ENCODE data around the gene CPHXL. TPM values are rescaled to one million over a fixed set of nuclear protein-coding genes. Genes with fewer than 3 reads are reported as not detected.

Gene CPHXL
- total RNA-seq, 1 experiment from 2014 or later = not detected

DNA sequence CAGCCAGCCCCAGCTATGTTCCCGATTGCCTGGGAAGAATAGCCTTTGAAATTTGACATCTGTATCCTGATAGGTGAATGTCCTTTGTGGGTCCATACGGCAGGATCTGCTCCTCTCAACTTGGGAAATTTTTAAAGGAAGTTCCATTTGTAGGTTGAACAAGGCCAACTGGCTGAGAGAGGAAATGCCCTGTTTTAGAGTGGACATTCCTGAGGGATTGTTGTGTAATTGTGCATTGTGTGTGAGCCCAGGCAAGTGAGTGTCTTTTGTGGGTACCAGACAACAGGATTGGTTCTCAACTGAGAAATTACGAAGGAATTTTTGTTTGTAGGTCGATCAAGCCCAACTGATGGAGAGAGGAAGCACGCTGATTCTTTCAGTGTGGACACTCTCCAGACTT lies 46.9 kb downstream of the CPHXL start:
- BruUV-seq (replicated peaks) = no TSS peak
- Histone ChIP-seq H4K20me1 (ENCODE audit: insufficient read depth) (no peaks in the 10 kb centered on the region), H3K27me3 (ENCODE audit: insufficient read depth, low read length) (no peaks in the 10 kb centered on the region), H3K9me2 (ENCODE audit: insufficient read depth) (no peaks in the 10 kb centered on the region), H3K9ac (ENCODE audit: low read length) (no peak overlapping the region), H3K4me1 (ENCODE audit: control insufficient read depth in 1 of 2, insufficient read depth in 2 of 2, low read length in 2 of 2) (no peaks in the 10 kb centered on the region), H3K9me3 (ENCODE audit: control insufficient read depth in 1 of 2, insufficient read depth in 1 of 2, low read depth in 1 of 2, low read length in 2 of 2) (no peaks in the 10 kb centered on the region), H3K27ac (ENCODE audit: low read depth, low read length) (no peak overlapping the region), H3K36me3 (ENCODE audit: control insufficient read depth in 1 of 2, insufficient read depth in 2 of 2, low read length in 2 of 2) (no peaks in the 10 kb centered on the region), H3K79me2 (ENCODE audit: insufficient read depth, low read length) (no peaks in the 10 kb centered on the region), H2AFZ (ENCODE audit: low read depth, low read length, poor library complexity, severe bottlenecking) (no peak overlapping the region), H3K4me2 (ENCODE audit: low read length) (no peak overlapping the region), H3K4me3 (replicated peaks in 1 of 2; ENCODE audit: low read depth in 1 of 2, low read length in 2 of 2) (no peak overlapping the region)
- TF ChIP-seq ZNF274 (IDR thresholded peaks at IDR 0.05; ENCODE audit: low read depth, low read length) = no peak
- TF ChIP-seq POLR2A (IDR thresholded peaks at IDR 0.05; ENCODE audit: borderline replicate concordance, extremely low read depth, insufficient read depth, insufficient read length) = no peak
- TF ChIP-seq FOSL1 (IDR thresholded peaks at IDR 0.05; ENCODE audit: low read depth) = no peak
- no peak for TF ChIP-seq EZH2phosphoT487 (IDR thresholded peaks at IDR 0.05; ENCODE audit: borderline replicate concordance)
- no peak for TF ChIP-seq EGR1 (IDR thresholded peaks at IDR 0.05; ENCODE audit: low read depth)
- TF ChIP-seq RAD21 (IDR thresholded peaks at IDR 0.05; ENCODE audit: low read depth) = no peak
- TF ChIP-seq ZFX (IDR thresholded peaks at IDR 0.05) = no peak
- TF ChIP-seq, protein P1, sequence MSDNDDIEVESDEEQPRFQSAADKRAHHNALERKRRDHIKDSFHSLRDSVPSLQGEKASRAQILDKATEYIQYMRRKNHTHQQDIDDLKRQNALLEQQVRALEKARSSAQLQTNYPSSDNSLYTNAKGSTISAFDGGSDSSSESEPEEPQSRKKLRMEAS (IDR thresholded peaks at IDR 0.05) = no peak
- TF ChIP-seq TCF7L2 (IDR thresholded peaks at IDR 0.05; ENCODE audit: borderline replicate concordance, extremely low read depth, insufficient read depth, insufficient read length) = no peak
- no peak for TF ChIP-seq SIN3A (IDR thresholded peaks at IDR 0.05; ENCODE audit: low read depth)
- TF ChIP-seq EZH2 (IDR thresholded peaks at IDR 0.05) = no peak
- no peak for TF ChIP-seq JUND (IDR thresholded peaks at IDR 0.05)
- RAD21 ChIA-PET (ENCODE audit: low non-redundant PET in 1 of 2, low total read pairs in 2 of 2, uncharacterized antibody in 2 of 2, unreplicated experiment in 2 of 2) = no interaction called here
- ATAC-seq (no peak), DNase-seq (ENCODE audit: low read depth, low spot score) (no peak)
- POLR2A ChIA-PET = no interaction called here
- CTCF ChIA-PET = no interaction called here
- intact Hi-C loops (cut with micrococcal nuclease) = no loop called here

DNA sequence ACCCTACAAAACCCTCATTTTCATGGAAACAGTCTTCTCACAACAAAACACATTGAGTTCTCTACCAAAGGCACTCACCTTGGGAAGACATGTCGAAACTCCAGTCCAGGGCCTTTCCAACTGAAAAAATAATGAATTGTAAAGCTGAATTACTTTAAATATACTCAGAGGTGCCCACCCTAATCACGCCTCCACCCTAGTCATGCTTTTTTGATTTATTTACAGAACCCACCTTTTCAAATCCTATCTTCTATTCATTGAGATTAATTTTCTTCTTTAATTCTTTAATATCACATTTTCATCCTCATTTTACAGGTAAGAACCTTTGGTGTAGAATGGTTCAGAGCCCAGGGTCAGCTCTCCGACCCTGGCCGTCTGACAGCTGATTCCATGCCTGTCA lies 49.4 kb downstream of the CPHXL start, which contains the start of gene CPHXL2:
TSS of gene CPHXL2 (minus strand) at position 101 of the 400 bp plus-strand sequence. CDS start at position 91, 10 bp downstream.
- Histone ChIP-seq H3K36me3 (ENCODE audit: control insufficient read depth in 1 of 2, insufficient read depth in 2 of 2, low read length in 2 of 2) (no peaks in the 10 kb centered on the region), H2AFZ (ENCODE audit: low read depth, low read length, poor library complexity, severe bottlenecking) (no peak within 1 kb of the TSS), H3K9me2 (ENCODE audit: insufficient read depth) (no peaks in the 10 kb centered on the region), H3K9me3 (ENCODE audit: control insufficient read depth in 1 of 2, insufficient read depth in 1 of 2, low read depth in 1 of 2, low read length in 2 of 2) (no peaks in the 10 kb centered on the region), H3K4me3 (replicated peaks in 1 of 2; ENCODE audit: low read depth in 1 of 2, low read length in 2 of 2) (no peak within 1 kb of the TSS), H3K4me2 (ENCODE audit: low read length) (no peak within 1 kb of the TSS), H3K9ac (ENCODE audit: low read length) (no peak within 1 kb of the TSS), H3K27me3 (ENCODE audit: insufficient read depth, low read length) (no peaks in the 10 kb centered on the region), H3K27ac (ENCODE audit: low read depth, low read length) (no peak within 1 kb of the TSS), H3K4me1 (ENCODE audit: control insufficient read depth in 1 of 2, insufficient read depth in 2 of 2, low read length in 2 of 2) (no peaks in the 10 kb centered on the region), H4K20me1 (ENCODE audit: insufficient read depth) (no peaks in the 10 kb centered on the region), H3K79me2 (ENCODE audit: insufficient read depth, low read length) (no peaks in the 10 kb centered on the region)
- intact Hi-C loops (cut with micrococcal nuclease) = no loop called here
- POLR2A ChIA-PET = no interaction called here
- TF ChIP-seq, protein P2, sequence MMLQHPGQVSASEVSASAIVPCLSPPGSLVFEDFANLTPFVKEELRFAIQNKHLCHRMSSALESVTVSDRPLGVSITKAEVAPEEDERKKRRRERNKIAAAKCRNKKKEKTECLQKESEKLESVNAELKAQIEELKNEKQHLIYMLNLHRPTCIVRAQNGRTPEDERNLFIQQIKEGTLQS (IDR thresholded peaks at IDR 0.05) = no peak
- no peak for TF ChIP-seq EGR1 (IDR thresholded peaks at IDR 0.05; ENCODE audit: low read depth)
- TF ChIP-seq, protein P3, sequence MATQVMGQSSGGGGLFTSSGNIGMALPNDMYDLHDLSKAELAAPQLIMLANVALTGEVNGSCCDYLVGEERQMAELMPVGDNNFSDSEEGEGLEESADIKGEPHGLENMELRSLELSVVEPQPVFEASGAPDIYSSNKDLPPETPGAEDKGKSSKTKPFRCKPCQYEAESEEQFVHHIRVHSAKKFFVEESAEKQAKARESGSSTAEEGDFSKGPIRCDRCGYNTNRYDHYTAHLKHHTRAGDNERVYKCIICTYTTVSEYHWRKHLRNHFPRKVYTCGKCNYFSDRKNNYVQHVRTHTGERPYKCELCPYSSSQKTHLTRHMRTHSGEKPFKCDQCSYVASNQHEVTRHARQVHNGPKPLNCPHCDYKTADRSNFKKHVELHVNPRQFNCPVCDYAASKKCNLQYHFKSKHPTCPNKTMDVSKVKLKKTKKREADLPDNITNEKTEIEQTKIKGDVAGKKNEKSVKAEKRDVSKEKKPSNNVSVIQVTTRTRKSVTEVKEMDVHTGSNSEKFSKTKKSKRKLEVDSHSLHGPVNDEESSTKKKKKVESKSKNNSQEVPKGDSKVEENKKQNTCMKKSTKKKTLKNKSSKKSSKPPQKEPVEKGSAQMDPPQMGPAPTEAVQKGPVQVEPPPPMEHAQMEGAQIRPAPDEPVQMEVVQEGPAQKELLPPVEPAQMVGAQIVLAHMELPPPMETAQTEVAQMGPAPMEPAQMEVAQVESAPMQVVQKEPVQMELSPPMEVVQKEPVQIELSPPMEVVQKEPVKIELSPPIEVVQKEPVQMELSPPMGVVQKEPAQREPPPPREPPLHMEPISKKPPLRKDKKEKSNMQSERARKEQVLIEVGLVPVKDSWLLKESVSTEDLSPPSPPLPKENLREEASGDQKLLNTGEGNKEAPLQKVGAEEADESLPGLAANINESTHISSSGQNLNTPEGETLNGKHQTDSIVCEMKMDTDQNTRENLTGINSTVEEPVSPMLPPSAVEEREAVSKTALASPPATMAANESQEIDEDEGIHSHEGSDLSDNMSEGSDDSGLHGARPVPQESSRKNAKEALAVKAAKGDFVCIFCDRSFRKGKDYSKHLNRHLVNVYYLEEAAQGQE (IDR thresholded peaks at IDR 0.05; ENCODE audit: low read depth) = no peak
- CTCF ChIA-PET = no interaction called here
- ATAC-seq = no peak
- no peak for DNase-seq (ENCODE audit: low read depth, low spot score)
- RAD21 ChIA-PET (ENCODE audit: low non-redundant PET in 1 of 2, low total read pairs in 2 of 2, uncharacterized antibody in 2 of 2, unreplicated experiment in 2 of 2) = no interaction called here
- no TSS peak for BruUV-seq (replicated peaks)

Data from HCT116 (cell line).